HCT116 (cell line): ENCODE data around the gene A2ML1. TPM values are rescaled to one million over a fixed set of nuclear protein-coding genes. Genes with fewer than 3 reads are reported as not detected.

Experiments
- ATAC-seq: fragments of 200-7000 bp; cut with Tn5 transposase; 2 replicates; pipeline ENCODE4 v1.9.1; 2020; ENCODE audit warnings: mild to moderate bottlenecking, moderate library complexity
- BruUV-seq: library from RNA; stranded (reverse); fragments of 400-500 nt; replicated peaks from 2 replicates; lab custom pipeline; 2021; lab: Mats Ljungman, UMichigan
- CTCF ChIA-PET: fragments of 300-600 bp; sonication (Branson Sonifier 250); formaldehyde crosslinking; loops from one replicate; lab custom pipeline; 2021; ENCODE audit warnings: antibody characterized with exemption; lab: Charles Lee
- POLR2A ChIA-PET: fragments of 300-600, 350-600 bp; sonication (Branson Sonifier 250); formaldehyde crosslinking; loops from one replicate; lab custom pipeline; 2021; ENCODE audit warnings: antibody characterized with exemption; lab: Charles Lee
- RAD21 ChIA-PET, 2 experiments: fragments of 300-600 bp; sonication (Branson Sonifier 250); formaldehyde crosslinking; loops; one replicate each; lab custom pipeline; 2023; ENCODE audit warnings: low total read pairs in 2 of 2; ENCODE audit not compliant: uncharacterized antibody in 2 of 2, unreplicated experiment in 2 of 2, low non-redundant PET in 1 of 2; lab: Charles Lee
- DNase-seq: peaks from one replicate; pipeline ENCODE4 v3.0.0-alpha.2; 2010; ENCODE audit warnings: low read depth, low spot score
- H2AFZ ChIP-seq: fragments of 200-600 bp; shearing (Covaris generic), sonication (generic); 2 replicates; pipeline ENCODE4 v1.6.1; 2017; ENCODE audit warnings: low read depth, mixed run types, mixed read lengths, antibody characterized with exemption, low read length; ENCODE audit not compliant: poor library complexity, severe bottlenecking
- H3K27ac ChIP-seq: 2 replicates; pipeline ENCODE4 v1.5.1; 2012; ENCODE audit warnings: low read depth, low read length
- H3K27me3 ChIP-seq: fragments of 200-600 bp; sonication (generic); 2 replicates; pipeline ENCODE4 v1.6.1; 2016; ENCODE audit warnings: mixed run types, low read length, mixed read lengths; ENCODE audit not compliant: insufficient read depth
- H3K36me3 ChIP-seq, 2 experiments: fragments of 200-500 bp in 1 of 2; fragments of 200-600 bp in 1 of 2; sonication (Bioruptor generic) in 1 of 2; sonication (generic) in 1 of 2; 2 replicates each; pipeline versions ENCODE4 v1.5.1 to v1.6.1; 2014 to 2016; ENCODE audit warnings: low read length in 2 of 2, inconsistent platforms in 1 of 2, mixed read lengths in 1 of 2, mixed run types in 1 of 2; ENCODE audit not compliant: insufficient read depth in 2 of 2, control insufficient read depth in 1 of 2
- H3K4me1 ChIP-seq, 2 experiments: fragments of 200-600 bp in 1 of 2; sonication (generic) in 1 of 2; 2 replicates each; pipeline versions ENCODE4 v1.5.1 to v1.6.1; 2012 to 2017; ENCODE audit warnings: low read length in 2 of 2, inconsistent platforms in 1 of 2, mild to moderate bottlenecking in 1 of 2, mixed read lengths in 1 of 2, mixed run types in 1 of 2, moderate library complexity in 1 of 2; ENCODE audit not compliant: insufficient read depth in 2 of 2, control insufficient read depth in 1 of 2
- H3K4me2 ChIP-seq: fragments of 200-600 bp; sonication (generic); 2 replicates; pipeline ENCODE4 v1.6.1; 2017; ENCODE audit warnings: mixed run types, low read length, mixed read lengths
- H3K4me3 ChIP-seq, 2 experiments: fragments of 200-600 bp in 1 of 2; sonication (generic) in 1 of 2; replicated peaks in 1 of 2; 2 replicates each; pipeline ENCODE4 v1.5.1; 2011 to 2016; ENCODE audit warnings: low read length in 2 of 2, control low read depth in 1 of 2, low read depth in 1 of 2, mild to moderate bottlenecking in 1 of 2, mixed read lengths in 1 of 2, mixed run types in 1 of 2
- H3K79me2 ChIP-seq: fragments of 200-600 bp; sonication (generic); 2 replicates; pipeline ENCODE4 v1.6.1; 2017; ENCODE audit warnings: mild to moderate bottlenecking, mixed run types, low read length, moderate library complexity, mixed read lengths; ENCODE audit not compliant: insufficient read depth
- H3K9ac ChIP-seq: fragments of 200-600 bp; sonication (generic); 2 replicates; pipeline ENCODE4 v1.6.1; 2016; ENCODE audit warnings: low read length, mixed read lengths
- H3K9me2 ChIP-seq: fragments of 200-600 bp; sonication (generic), shearing (Covaris generic); 2 replicates; pipeline ENCODE4 v1.6.1; 2017; ENCODE audit warnings: mixed run types, mild to moderate bottlenecking, moderate library complexity; ENCODE audit not compliant: insufficient read depth
- H3K9me3 ChIP-seq, 2 experiments: fragments of 200-500 bp in 1 of 2; fragments of 200-600 bp in 1 of 2; sonication (Bioruptor generic) in 1 of 2; sonication (generic) in 1 of 2; 2 replicates each; pipeline ENCODE4 v1.6.1; 2014 to 2017; ENCODE audit warnings: low read length in 2 of 2, mixed read lengths in 2 of 2, inconsistent platforms in 1 of 2, low read depth in 1 of 2, mild to moderate bottlenecking in 1 of 2, mixed run types in 1 of 2, moderate library complexity in 1 of 2; ENCODE audit not compliant: control insufficient read depth in 1 of 2, insufficient read depth in 1 of 2
- H4K20me1 ChIP-seq: fragments of 200-600 bp; sonication (generic), shearing (Covaris generic); 2 replicates; pipeline ENCODE4 v1.6.1; 2017; ENCODE audit warnings: mixed run types, mild to moderate bottlenecking, moderate library complexity; ENCODE audit not compliant: insufficient read depth
- CBX3 ChIP-seq: IDR thresholded peaks from 2 replicates; pipeline ENCODE4 v1.6.1; 2012; ENCODE audit warnings: low read depth
- EGR1 ChIP-seq: IDR thresholded peaks from 2 replicates; pipeline ENCODE4 v1.6.1; 2012; ENCODE audit warnings: low read depth
- EZH2 ChIP-seq: fragments of 200-600 bp; sonication (generic); IDR thresholded peaks from 2 replicates; pipeline ENCODE4 v1.6.1; 2017; ENCODE audit warnings: antibody characterized with exemption, mixed run types
- FOSL1 ChIP-seq: IDR thresholded peaks from 2 replicates; pipeline ENCODE4 v1.6.1; 2012; ENCODE audit warnings: low read depth
- JUND ChIP-seq: IDR thresholded peaks from 2 replicates; pipeline ENCODE4 v1.6.1; 2012
- POLR2A ChIP-seq: IDR thresholded peaks from 2 replicates; pipeline ENCODE4 v1.7.0; 2011; ENCODE audit warnings: borderline replicate concordance; ENCODE audit not compliant: insufficient read depth, insufficient read length; ENCODE audit errors: extremely low read depth
- POLR2AphosphoS5 ChIP-seq: IDR thresholded peaks from 2 replicates; pipeline ENCODE4 v1.6.1; 2011; ENCODE audit warnings: mild to moderate bottlenecking, low read depth, low read length, moderate library complexity
- RAD21 ChIP-seq: IDR thresholded peaks from 2 replicates; pipeline ENCODE4 v1.6.1; 2012; ENCODE audit warnings: low read depth, mild to moderate bottlenecking
- YY1 ChIP-seq: IDR thresholded peaks from 2 replicates; pipeline ENCODE4 v1.6.1; 2011; ENCODE audit warnings: low read length, low read depth, moderate library complexity, mild to moderate bottlenecking; ENCODE audit not compliant: insufficient replicate concordance; ENCODE audit errors: extremely low read depth
- ZFX ChIP-seq: fragments of 450-650 bp; IDR thresholded peaks from 2 replicates; pipeline ENCODE4 v1.6.1; 2017
- ZNF274 ChIP-seq: fragments of 200-500 bp; sonication (Bioruptor generic); IDR thresholded peaks from 2 replicates; pipeline ENCODE4 v1.6.1; 2014; ENCODE audit warnings: mild to moderate bottlenecking, low read depth, low read length, inconsistent platforms
- intact Hi-C: fragments of 100-400 bp; cut with micrococcal nuclease; formaldehyde crosslinking; loops from 2 replicates; pipeline ENCODE4 v1.10.0; 2022
- total RNA-seq: library from RNA; stranded (reverse); gene quantifications from one replicate; pipeline ENCODE4 v1.2.1, GENCODE V29; 2021; ENCODE audit not compliant: unreplicated experiment
- TF ChIP-seq, protein P1 (sequence below): IDR thresholded peaks from 2 replicates; pipeline ENCODE4 v1.6.1; 2012
- TF ChIP-seq, protein P2 (sequence below): IDR thresholded peaks from 2 replicates; pipeline ENCODE4 v1.6.1; 2011; ENCODE audit warnings: mild to moderate bottlenecking, low read length, moderate library complexity; ENCODE audit not compliant: insufficient replicate concordance; ENCODE audit errors: extremely low read depth
- TF ChIP-seq, protein P3 (sequence below): IDR thresholded peaks from 2 replicates; pipeline ENCODE4 v1.6.1; 2012; ENCODE audit warnings: low read depth

Gene A2ML1
- total RNA-seq, 1 experiment from 2014 or later, result not detected

DNA sequence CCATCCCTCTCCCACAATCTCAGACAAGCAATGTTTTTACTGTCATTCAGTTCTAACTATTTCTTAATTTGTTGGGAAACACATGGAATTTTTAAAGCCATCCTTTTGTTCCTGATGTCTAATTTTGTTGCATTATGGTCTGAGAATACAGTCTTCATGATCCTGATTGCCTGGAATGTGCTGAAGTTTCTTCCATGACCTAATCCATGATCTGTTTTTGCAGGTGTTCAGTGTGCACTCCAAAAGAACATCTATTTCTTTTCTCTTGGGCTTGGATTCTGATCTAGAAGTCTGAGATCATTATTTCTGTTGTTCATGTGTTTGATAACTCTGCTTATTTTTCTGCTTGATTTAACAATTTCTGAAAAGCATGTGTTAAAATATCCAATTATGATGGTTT lies 48.6 kb downstream of the A2ML1 start:
- Histone ChIP-seq H3K9me2 (no peaks in the 10 kb centered on the region), H3K4me1 (no peaks in the 10 kb centered on the region), H3K9ac (no peak overlapping the region), H3K4me3 (no peak overlapping the region), H3K4me2 (no peak overlapping the region), H3K9me3 (no peaks in the 10 kb centered on the region), H3K27ac (no peak overlapping the region), H3K79me2 (no peaks in the 10 kb centered on the region), H2AFZ (no peak overlapping the region), H4K20me1 (no peaks in the 10 kb centered on the region), H3K27me3 (no peaks in the 10 kb centered on the region), H3K36me3 (no peaks in the 10 kb centered on the region)
- POLR2A ChIA-PET, result no interaction called here
- ATAC-seq, result no peak
- TF ChIP-seq EGR1, result no peak
- TF ChIP-seq JUND, result no peak
- TF ChIP-seq RAD21, result no peak
- TF ChIP-seq, protein P1, sequence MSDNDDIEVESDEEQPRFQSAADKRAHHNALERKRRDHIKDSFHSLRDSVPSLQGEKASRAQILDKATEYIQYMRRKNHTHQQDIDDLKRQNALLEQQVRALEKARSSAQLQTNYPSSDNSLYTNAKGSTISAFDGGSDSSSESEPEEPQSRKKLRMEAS, result no peak
- no peak for TF ChIP-seq EZH2
- TF ChIP-seq POLR2AphosphoS5, result no peak
- no peak for TF ChIP-seq POLR2A
- no peak for TF ChIP-seq YY1
- TF ChIP-seq, protein P2, sequence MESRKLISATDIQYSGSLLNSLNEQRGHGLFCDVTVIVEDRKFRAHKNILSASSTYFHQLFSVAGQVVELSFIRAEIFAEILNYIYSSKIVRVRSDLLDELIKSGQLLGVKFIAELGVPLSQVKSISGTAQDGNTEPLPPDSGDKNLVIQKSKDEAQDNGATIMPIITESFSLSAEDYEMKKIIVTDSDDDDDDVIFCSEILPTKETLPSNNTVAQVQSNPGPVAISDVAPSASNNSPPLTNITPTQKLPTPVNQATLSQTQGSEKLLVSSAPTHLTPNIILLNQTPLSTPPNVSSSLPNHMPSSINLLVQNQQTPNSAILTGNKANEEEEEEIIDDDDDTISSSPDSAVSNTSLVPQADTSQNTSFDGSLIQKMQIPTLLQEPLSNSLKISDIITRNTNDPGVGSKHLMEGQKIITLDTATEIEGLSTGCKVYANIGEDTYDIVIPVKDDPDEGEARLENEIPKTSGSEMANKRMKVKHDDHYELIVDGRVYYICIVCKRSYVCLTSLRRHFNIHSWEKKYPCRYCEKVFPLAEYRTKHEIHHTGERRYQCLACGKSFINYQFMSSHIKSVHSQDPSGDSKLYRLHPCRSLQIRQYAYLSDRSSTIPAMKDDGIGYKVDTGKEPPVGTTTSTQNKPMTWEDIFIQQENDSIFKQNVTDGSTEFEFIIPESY, result no peak
- TF ChIP-seq ZNF274, result no peak
- TF ChIP-seq, protein P3, sequence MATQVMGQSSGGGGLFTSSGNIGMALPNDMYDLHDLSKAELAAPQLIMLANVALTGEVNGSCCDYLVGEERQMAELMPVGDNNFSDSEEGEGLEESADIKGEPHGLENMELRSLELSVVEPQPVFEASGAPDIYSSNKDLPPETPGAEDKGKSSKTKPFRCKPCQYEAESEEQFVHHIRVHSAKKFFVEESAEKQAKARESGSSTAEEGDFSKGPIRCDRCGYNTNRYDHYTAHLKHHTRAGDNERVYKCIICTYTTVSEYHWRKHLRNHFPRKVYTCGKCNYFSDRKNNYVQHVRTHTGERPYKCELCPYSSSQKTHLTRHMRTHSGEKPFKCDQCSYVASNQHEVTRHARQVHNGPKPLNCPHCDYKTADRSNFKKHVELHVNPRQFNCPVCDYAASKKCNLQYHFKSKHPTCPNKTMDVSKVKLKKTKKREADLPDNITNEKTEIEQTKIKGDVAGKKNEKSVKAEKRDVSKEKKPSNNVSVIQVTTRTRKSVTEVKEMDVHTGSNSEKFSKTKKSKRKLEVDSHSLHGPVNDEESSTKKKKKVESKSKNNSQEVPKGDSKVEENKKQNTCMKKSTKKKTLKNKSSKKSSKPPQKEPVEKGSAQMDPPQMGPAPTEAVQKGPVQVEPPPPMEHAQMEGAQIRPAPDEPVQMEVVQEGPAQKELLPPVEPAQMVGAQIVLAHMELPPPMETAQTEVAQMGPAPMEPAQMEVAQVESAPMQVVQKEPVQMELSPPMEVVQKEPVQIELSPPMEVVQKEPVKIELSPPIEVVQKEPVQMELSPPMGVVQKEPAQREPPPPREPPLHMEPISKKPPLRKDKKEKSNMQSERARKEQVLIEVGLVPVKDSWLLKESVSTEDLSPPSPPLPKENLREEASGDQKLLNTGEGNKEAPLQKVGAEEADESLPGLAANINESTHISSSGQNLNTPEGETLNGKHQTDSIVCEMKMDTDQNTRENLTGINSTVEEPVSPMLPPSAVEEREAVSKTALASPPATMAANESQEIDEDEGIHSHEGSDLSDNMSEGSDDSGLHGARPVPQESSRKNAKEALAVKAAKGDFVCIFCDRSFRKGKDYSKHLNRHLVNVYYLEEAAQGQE, result no peak
- TF ChIP-seq ZFX, result no peak
- no peak for TF ChIP-seq FOSL1
- no peak for TF ChIP-seq CBX3
- no peak for DNase-seq
- BruUV-seq, result no TSS peak
- RAD21 ChIA-PET, result no interaction called here
- intact Hi-C loops, result no loop called here
- CTCF ChIA-PET, result interaction anchor here (3.0 kb wide), 1 partner anchor 11 kb away, joined by 25 read pairs; no protein-coding TSS in a partner anchor
